Fibroblast of skin of right quadriceps (primary cell): ENCODE measurements around the gene GIMAP8.
"Not testable (repeated sequence)": the region's sequence is repeated elsewhere in the genome, so short reads cannot be mapped to it uniquely, and the experiment has no call there.

ENCODE experiments used
- DNase-seq: peaks from one replicate; pipeline ENCODE4 v3.0.0-alpha.2; 2013

GIMAP8 gene

GRCh38 chr7:150516956-150517745 lies 66.7 kb downstream of the GIMAP8 start:
- no peak for DNase-seq

- no peak for DNase-seq
These were observed 68.9 kb downstream of the GIMAP8 start for GRCh38 chr7:150519310-150519709.

- DNase-seq: no peak
These were observed 69.7 kb downstream of the GIMAP8 start for GRCh38 chr7:150520145-150520544.

- not testable (repeated sequence) for DNase-seq
These were observed 72.5 kb downstream of the GIMAP8 start for GRCh38 chr7:150522931-150523330.

GRCh38 chr7:150524018-150524417 lies 73.6 kb downstream of the GIMAP8 start:
- DNase-seq: no peak
